ENCODE results near the gene ZNF738. TPM values are rescaled to one million over a fixed set of nuclear protein-coding genes. Genes with fewer than 3 reads are reported as not detected.

Gene ZNF738
- total and polyA plus RNA-seq, 10 of the 15 experiments (the other 5 are each of a cell fraction or from before 2014, with no cell fraction given) = 11.6 to 29.4 (median 15.0) TPM

DNA sequence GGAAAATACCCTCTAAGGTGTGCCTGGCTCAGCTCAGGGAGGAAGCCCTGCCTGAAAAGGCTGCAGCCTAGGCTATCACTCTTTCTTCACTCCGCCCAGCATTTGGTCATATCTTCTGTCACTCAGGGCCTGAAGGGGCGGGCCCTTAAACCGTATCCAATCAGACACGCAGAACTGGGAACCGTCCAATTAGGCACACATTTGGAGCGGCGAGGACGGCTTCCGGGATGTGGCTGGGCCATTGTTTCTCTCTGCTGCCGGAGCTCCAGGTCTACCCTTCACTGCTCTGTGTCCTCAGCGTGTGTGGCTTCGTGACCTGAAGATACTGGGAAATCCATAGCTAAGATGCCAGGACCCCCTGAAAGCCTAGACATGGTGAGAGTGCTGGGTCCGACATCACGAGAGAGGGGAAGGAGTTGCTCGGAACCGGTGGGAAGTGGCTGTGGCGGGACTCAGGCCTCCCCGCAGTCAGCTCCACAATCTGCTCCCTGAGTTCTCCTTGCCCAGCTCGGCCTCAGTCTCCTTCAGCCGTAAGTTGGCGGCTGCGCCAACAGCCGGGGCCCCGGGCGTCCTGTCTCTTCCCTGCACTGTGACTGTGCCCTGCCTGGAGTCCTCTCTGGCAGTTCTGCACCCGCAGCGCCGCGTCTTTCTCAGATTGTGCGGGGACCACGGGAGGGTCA is 38.2 kb downstream of the ZNF738 start, which contains the start of gene ZNF493 (continued):
- TF ChIP-seq BMI1 (IDR thresholded peaks at IDR 0.05; ENCODE audit: borderline replicate concordance) = no peak
- TF ChIP-seq KLF5 (IDR thresholded peaks at IDR 0.05; ENCODE audit: partially characterized antibody) = no peak
- no peak for TF ChIP-seq SREBF1 (IDR thresholded peaks at IDR 0.05; ENCODE audit: low read length)
- TF ChIP-seq, protein P1, sequence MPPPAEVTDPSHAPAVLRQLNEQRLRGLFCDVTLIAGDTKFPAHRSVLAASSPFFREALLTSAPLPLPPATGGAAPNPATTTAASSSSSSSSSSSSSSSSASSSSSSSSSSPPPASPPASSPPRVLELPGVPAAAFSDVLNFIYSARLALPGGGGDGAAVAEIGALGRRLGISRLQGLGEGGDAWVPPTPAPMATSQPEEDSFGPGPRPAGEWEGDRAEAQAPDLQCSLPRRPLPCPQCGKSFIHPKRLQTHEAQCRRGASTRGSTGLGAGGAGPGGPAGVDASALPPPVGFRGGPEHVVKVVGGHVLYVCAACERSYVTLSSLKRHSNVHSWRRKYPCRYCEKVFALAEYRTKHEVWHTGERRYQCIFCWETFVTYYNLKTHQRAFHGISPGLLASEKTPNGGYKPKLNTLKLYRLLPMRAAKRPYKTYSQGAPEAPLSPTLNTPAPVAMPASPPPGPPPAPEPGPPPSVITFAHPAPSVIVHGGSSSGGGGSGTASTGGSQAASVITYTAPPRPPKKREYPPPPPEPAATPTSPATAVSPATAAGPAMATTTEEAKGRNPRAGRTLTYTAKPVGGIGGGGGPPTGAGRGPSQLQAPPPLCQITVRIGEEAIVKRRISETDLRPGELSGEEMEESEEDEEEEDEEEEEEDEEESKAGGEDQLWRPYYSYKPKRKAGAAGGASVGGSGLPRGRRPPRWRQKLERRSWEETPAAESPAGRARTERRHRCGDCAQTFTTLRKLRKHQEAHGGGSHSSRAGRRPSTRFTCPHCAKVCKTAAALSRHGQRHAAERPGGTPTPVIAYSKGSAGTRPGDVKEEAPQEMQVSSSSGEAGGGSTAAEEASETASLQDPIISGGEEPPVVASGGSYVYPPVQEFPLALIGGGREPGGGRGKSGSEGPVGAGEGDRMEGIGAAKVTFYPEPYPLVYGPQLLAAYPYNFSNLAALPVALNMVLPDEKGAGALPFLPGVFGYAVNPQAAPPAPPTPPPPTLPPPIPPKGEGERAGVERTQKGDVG (CRISPR knock-in tag; IDR thresholded peaks at IDR 0.05) = no peak
- TF ChIP-seq TCF7 (IDR thresholded peaks at IDR 0.05; ENCODE audit: borderline replicate concordance) = no peak
- no peak for TF ChIP-seq SUPT20H (IDR thresholded peaks at IDR 0.05; ENCODE audit: borderline replicate concordance, control insufficient read depth, low read depth, low read length)
- TF ChIP-seq, protein P2, sequence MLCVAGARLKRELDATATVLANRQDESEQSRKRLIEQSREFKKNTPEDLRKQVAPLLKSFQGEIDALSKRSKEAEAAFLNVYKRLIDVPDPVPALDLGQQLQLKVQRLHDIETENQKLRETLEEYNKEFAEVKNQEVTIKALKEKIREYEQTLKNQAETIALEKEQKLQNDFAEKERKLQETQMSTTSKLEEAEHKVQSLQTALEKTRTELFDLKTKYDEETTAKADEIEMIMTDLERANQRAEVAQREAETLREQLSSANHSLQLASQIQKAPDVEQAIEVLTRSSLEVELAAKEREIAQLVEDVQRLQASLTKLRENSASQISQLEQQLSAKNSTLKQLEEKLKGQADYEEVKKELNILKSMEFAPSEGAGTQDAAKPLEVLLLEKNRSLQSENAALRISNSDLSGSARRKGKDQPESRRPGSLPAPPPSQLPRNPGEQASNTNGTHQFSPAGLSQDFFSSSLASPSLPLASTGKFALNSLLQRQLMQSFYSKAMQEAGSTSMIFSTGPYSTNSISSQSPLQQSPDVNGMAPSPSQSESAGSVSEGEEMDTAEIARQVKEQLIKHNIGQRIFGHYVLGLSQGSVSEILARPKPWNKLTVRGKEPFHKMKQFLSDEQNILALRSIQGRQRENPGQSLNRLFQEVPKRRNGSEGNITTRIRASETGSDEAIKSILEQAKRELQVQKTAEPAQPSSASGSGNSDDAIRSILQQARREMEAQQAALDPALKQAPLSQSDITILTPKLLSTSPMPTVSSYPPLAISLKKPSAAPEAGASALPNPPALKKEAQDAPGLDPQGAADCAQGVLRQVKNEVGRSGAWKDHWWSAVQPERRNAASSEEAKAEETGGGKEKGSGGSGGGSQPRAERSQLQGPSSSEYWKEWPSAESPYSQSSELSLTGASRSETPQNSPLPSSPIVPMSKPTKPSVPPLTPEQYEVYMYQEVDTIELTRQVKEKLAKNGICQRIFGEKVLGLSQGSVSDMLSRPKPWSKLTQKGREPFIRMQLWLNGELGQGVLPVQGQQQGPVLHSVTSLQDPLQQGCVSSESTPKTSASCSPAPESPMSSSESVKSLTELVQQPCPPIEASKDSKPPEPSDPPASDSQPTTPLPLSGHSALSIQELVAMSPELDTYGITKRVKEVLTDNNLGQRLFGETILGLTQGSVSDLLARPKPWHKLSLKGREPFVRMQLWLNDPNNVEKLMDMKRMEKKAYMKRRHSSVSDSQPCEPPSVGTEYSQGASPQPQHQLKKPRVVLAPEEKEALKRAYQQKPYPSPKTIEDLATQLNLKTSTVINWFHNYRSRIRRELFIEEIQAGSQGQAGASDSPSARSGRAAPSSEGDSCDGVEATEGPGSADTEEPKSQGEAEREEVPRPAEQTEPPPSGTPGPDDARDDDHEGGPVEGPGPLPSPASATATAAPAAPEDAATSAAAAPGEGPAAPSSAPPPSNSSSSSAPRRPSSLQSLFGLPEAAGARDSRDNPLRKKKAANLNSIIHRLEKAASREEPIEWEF (IDR thresholded peaks at IDR 0.05; ENCODE audit: insufficient replicate concordance, low read depth, low read length) = no peak
- no peak for TF ChIP-seq WRNIP1 (IDR thresholded peaks at IDR 0.05; ENCODE audit: borderline replicate concordance, low read depth, low read length)
- TF ChIP-seq POLR2AphosphoS2 (IDR thresholded peaks at IDR 0.05; ENCODE audit: low read depth, low read length) = peak; percentile 41; the same call in 1 of the 2 replicates
- peak; percentile 95 for TF ChIP-seq SP1 (IDR thresholded peaks at IDR 0.05; ENCODE audit: low read depth, low read length)
- TF ChIP-seq FOXM1 (IDR thresholded peaks at IDR 0.05; ENCODE audit: low read depth, low read length) = no peak
- TF ChIP-seq NFYB (IDR thresholded peaks at IDR 0.05; ENCODE audit: insufficient read depth, low read depth, low read length) = peak; percentile 90
- TF ChIP-seq GATAD2B (conservative IDR thresholded peaks at IDR 0.05; ENCODE audit: low read depth) = no peak; the same call in 1 of the 2 replicates
- no peak for TF ChIP-seq ZNF217 (IDR thresholded peaks at IDR 0.05)
- TF ChIP-seq, protein P3, sequence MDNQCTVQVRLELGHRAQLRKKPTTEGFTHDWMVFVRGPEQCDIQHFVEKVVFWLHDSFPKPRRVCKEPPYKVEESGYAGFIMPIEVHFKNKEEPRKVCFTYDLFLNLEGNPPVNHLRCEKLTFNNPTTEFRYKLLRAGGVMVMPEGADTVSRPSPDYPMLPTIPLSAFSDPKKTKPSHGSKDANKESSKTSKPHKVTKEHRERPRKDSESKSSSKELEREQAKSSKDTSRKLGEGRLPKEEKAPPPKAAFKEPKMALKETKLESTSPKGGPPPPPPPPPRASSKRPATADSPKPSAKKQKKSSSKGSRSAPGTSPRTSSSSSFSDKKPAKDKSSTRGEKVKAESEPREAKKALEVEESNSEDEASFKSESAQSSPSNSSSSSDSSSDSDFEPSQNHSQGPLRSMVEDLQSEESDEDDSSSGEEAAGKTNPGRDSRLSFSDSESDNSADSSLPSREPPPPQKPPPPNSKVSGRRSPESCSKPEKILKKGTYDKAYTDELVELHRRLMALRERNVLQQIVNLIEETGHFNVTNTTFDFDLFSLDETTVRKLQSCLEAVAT (IDR thresholded peaks at IDR 0.05) = no peak
- TF ChIP-seq NFIC (IDR thresholded peaks at IDR 0.05; ENCODE audit: low read depth, low read length) = no peak
- TF ChIP-seq FOXK2 (IDR thresholded peaks at IDR 0.05) = peak; percentile 10; the same call in 1 of the 2 replicates
- peak; percentile 76 for TF ChIP-seq DPF2 (IDR thresholded peaks at IDR 0.05)
- TF ChIP-seq JUND (IDR thresholded peaks at IDR 0.05; ENCODE audit: low read depth, low read length) = no peak
- TF ChIP-seq HDGF (IDR thresholded peaks at IDR 0.05) = no peak
- TF ChIP-seq FOS (IDR thresholded peaks at IDR 0.05; ENCODE audit: borderline replicate concordance, extremely low read depth, insufficient read length) = peak; percentile 43
- no peak for TF ChIP-seq CHD4 (IDR thresholded peaks at IDR 0.05)
